K562 (cell line): Measurements from ENCODE around the gene OR2T11. TPM values are rescaled to one million over a fixed set of nuclear protein-coding genes. Genes with fewer than 3 reads are reported as not detected.

Source experiments
- ATAC-seq: fragments of 200-7000 bp; cut with Tn5 transposase; 3 replicates; pipeline ENCODE4 v1.9.1; 2020; ENCODE audit warnings: moderate library complexity
- BruUV-seq: library from RNA; stranded (reverse); fragments of 400-500 nt; replicated peaks from 2 replicates; lab custom pipeline; 2021; lab: Mats Ljungman, UMichigan
- CTCF ChIA-PET: fragments of 300-600 bp; formaldehyde crosslinking; extraction: SDS; loops from one replicate; lab custom pipeline; 2021; ENCODE audit warnings: low intra/inter-chr PET ratio; lab: Yijun Ruan, JAX
- POLR2A ChIA-PET: fragments of 300-600, 350-650 bp; sonication (Branson Sonifier 250); formaldehyde crosslinking; extraction: SDS; loops from one replicate; lab custom pipeline; 2021; ENCODE audit warnings: antibody characterized with exemption, inconsistent platforms; lab: Yijun Ruan, JAX
- DNase-seq, 4 experiments: peaks; one replicate each; pipeline versions ENCODE4 v3.0.0 to v3.0.0-alpha.2; 2011 to 2018; ENCODE audit warnings: low spot score in 3 of 4, mixed read lengths in 3 of 4; ENCODE audit errors: extremely low read depth in 1 of 4
- FAIRE-seq: peaks from 2 replicates; lab custom pipeline; 2011; peaks lifted over from hg19 to GRCh38; lab: Jason Lieb, UNC
- H2AFZ ChIP-seq: 2 replicates; pipeline ENCODE4 v1.6.0; 2011; ENCODE audit warnings: low read depth, low read length, control low read depth, inconsistent platforms
- H3K27ac ChIP-seq: fragments of 200-600 bp; 3 replicates; pipeline ENCODE4 v1.8.0; 2011; ENCODE audit warnings: low read depth, mild to moderate bottlenecking, control low read depth, inconsistent platforms, low read length, moderate library complexity, mixed read lengths; ENCODE audit errors: extremely low read depth
- H3K27me3 ChIP-seq, 2 experiments: fragments of 300-600 bp in 1 of 2; 2 replicates in 1 of 2; 3 replicates in 1 of 2; pipeline versions ENCODE4 v1.6.0 to v1.8.0; 2011; ENCODE audit warnings: inconsistent platforms in 2 of 2, low read length in 2 of 2, mild to moderate bottlenecking in 1 of 2, mixed read lengths in 1 of 2, moderate library complexity in 1 of 2; ENCODE audit not compliant: control insufficient read depth in 2 of 2, insufficient read depth in 2 of 2
- H3K36me3 ChIP-seq: fragments of 300-600 bp; 3 replicates; pipeline ENCODE4 v1.8.0; 2011; ENCODE audit warnings: mild to moderate bottlenecking, low read length, inconsistent platforms; ENCODE audit not compliant: control insufficient read depth, insufficient read depth
- H3K4me1 ChIP-seq, 2 experiments: fragments of 200-600 bp in 1 of 2; replicated peaks in 1 of 2; 2 replicates in 1 of 2; 3 replicates in 1 of 2; pipeline versions ENCODE4 v1.5.1 to v1.8.0; 2011; ENCODE audit warnings: inconsistent platforms in 2 of 2, low read length in 2 of 2, mild to moderate bottlenecking in 1 of 2, mixed read lengths in 1 of 2, moderate library complexity in 1 of 2; ENCODE audit not compliant: control insufficient read depth in 2 of 2, insufficient read depth in 2 of 2
- H3K4me2 ChIP-seq: 2 replicates; pipeline ENCODE4 v1.6.1; 2011; ENCODE audit warnings: low read length, control low read depth, inconsistent platforms, mixed read lengths; ENCODE audit not compliant: insufficient read depth
- H3K4me3 ChIP-seq: fragments of 200-600 bp; sonication (generic), shearing (Covaris generic); 2 replicates; pipeline ENCODE4 v1.5.1; 2016; ENCODE audit warnings: control low read depth, inconsistent platforms
- H3K79me2 ChIP-seq: fragments of 200-600 bp; 3 replicates; pipeline ENCODE4 v1.8.0; 2011; ENCODE audit warnings: low read length, inconsistent platforms; ENCODE audit not compliant: control insufficient read depth, insufficient read depth
- H3K9ac ChIP-seq, 2 experiments: 2 replicates each; pipeline versions ENCODE4 v1.6.0 to v1.6.1; 2011; ENCODE audit warnings: low read depth in 2 of 2, low read length in 2 of 2, control low read depth in 1 of 2, inconsistent platforms in 1 of 2, mild to moderate bottlenecking in 1 of 2, mixed read lengths in 1 of 2; ENCODE audit not compliant: insufficient read depth in 1 of 2
- H3K9me1 ChIP-seq: one replicate; pipeline ENCODE4 v1.6.0; 2011; ENCODE audit warnings: inconsistent platforms, mild to moderate bottlenecking, low read length, moderate library complexity; ENCODE audit not compliant: control insufficient read depth, insufficient read depth
- H3K9me3 ChIP-seq: replicated peaks from 2 replicates; pipeline ENCODE4 v1.5.1; 2011; ENCODE audit warnings: low read depth, low read length, inconsistent platforms; ENCODE audit not compliant: control insufficient read depth, insufficient read depth
- H4K20me1 ChIP-seq: replicated peaks from 2 replicates; pipeline ENCODE4 v1.6.1; 2011; ENCODE audit warnings: low read length, inconsistent platforms, mixed read lengths; ENCODE audit not compliant: control insufficient read depth, insufficient read depth
- ATF1 ChIP-seq, 2 experiments: fragments of 450-650 bp in 1 of 2; IDR thresholded peaks; 2 replicates each; pipeline ENCODE4 v1.6.1; 2016; ENCODE audit warnings: missing compliant biosample characterization in 1 of 2, missing genetic modification characterization in 1 of 2
- CCNT2 ChIP-seq: IDR thresholded peaks from 2 replicates; pipeline ENCODE4 v1.6.1; 2011; ENCODE audit warnings: borderline replicate concordance, low read depth, mild to moderate bottlenecking, moderate library complexity, mixed read lengths, low read length; ENCODE audit not compliant: insufficient read length; ENCODE audit errors: extremely low read depth
- PPARD ChIP-seq: fragments of 250-450 bp; sonication (Bioruptor Pico); IDR thresholded peaks from 2 replicates; pipeline ENCODE4 v1.8.0; 2022; ENCODE audit warnings: inconsistent platforms, mild to moderate bottlenecking, moderate library complexity
- SNAPC5 ChIP-seq: fragments of 250-450 bp; sonication (Bioruptor Pico); IDR thresholded peaks from 2 replicates; pipeline ENCODE4 v1.8.0; 2021; ENCODE audit warnings: moderate library complexity, mild to moderate bottlenecking, inconsistent platforms
- ZFX ChIP-seq: sonication (generic); formaldehyde crosslinking; IDR thresholded peaks from 2 replicates; pipeline ENCODE4 v1.8.0; 2022; ENCODE audit warnings: mild to moderate bottlenecking, missing genetic modification reagents, moderate library complexity
- WGBS: fragments of 100-300 bp; shearing (Covaris generic); methylation state at CpG from one replicate; pipeline ENCODE4 v1.1.6; 2016; ENCODE audit warnings: low coverage, mixed read lengths; ENCODE audit not compliant: insufficient coverage; ENCODE audit errors: missing lambda C conversion rate; 5-methylcytosine and 5-hydroxymethylcytosine counted together
- in situ Hi-C: fragments of 300-500 bp; cut with MboI; formaldehyde crosslinking; loops from 4 replicates; pipeline ENCODE4 v1.15.0; 2018; ENCODE audit warnings: inconsistent platforms, mixed read lengths
- intact Hi-C: fragments of 100-400 bp; cut with micrococcal nuclease; formaldehyde crosslinking; loops from 2 replicates; pipeline ENCODE4 v1.14.2; 2022
- polyA plus RNA-seq, 8 experiments: library from polyadenylated mRNA; depleted of rRNA in 4 of 8; stranded (reverse) in 5 of 8; unstranded in 3 of 8; fragments of >200 nt; fragmentation: Nextera tagmentation in 2 of 8; fragmentation: Illumina TruSeq in 1 of 8; extraction: Ambion mirVana in 2 of 8; extraction: Trizol in 1 of 8; gene quantifications; 2 replicates each; pipeline versions ENCODE4 v1.2.1 to v1.2.3, GENCODE V29; 2011 to 2014; ENCODE audit warnings: inconsistent platforms in 1 of 8, missing spikeins in 1 of 8
- total RNA-seq, 7 experiments: library from RNA; depleted of rRNA in 6 of 7; stranded (reverse); fragments of >200 nt in 6 of 7; fragmentation: Illumina TruSeq in 2 of 7; extraction: Trizol in 2 of 7; gene quantifications; 2 replicates each; pipeline versions ENCODE4 v1.2.1 to v1.2.3, GENCODE V29; 2011 to 2021; ENCODE audit warnings: low replicate concordance in 1 of 7
- TF ChIP-seq, protein P1 (sequence below): fragments of 450-650 bp; IDR thresholded peaks from 2 replicates; pipeline ENCODE4 v1.6.1; 2017; ENCODE audit warnings: antibody characterized with exemption, mild to moderate bottlenecking
- TF ChIP-seq, protein P2 (sequence below): fragments of 250-450 bp; sonication (Bioruptor Pico); IDR thresholded peaks from 2 replicates; pipeline ENCODE4 v1.5.0; 2021
- TF ChIP-seq, protein P3 (sequence below): sonication (generic); formaldehyde crosslinking; IDR thresholded peaks from 2 replicates; pipeline ENCODE4 v1.8.0; 2022; ENCODE audit warnings: missing genetic modification reagents, mild to moderate bottlenecking, borderline replicate concordance

OR2T11 gene
- total and polyA plus RNA-seq, 9 of the 15 experiments (the other 6 are each of a cell fraction or from before 2014, with no cell fraction given), result not detected

DNA sequence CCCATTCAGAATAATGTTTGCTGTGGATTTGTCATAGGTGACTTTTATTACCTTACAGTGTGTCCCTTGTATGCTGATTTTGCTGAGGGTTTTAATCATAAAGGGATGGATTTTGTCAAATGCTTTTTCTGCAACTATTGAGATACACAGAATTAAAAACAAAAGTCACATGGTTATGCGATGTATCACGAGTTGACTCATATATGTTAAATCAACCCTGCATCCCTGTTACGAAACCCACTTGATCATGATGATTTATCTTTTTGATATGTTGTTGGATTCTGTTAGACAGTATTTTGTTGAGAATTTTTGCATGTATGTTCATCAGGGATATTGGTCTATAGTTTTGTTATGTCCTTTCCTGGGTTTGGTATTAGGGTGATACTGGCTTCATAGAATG, 49.6 kb downstream of the OR2T11 start:
- no peaks in the 10 kb centered on the region for H3K4me1 ChIP-seq
- H3K36me3 ChIP-seq, result no peaks in the 10 kb centered on the region
- FAIRE-seq (no peak), DNase-seq (no peak), ATAC-seq (no peak)
- no peaks in the 10 kb centered on the region for H3K9me1 ChIP-seq
- H2AFZ ChIP-seq, result no peak overlapping the region
- no peaks in the 10 kb centered on the region for H3K9me3 ChIP-seq
- BruUV-seq, result no TSS peak
- no peak overlapping the region for H3K27ac ChIP-seq
- H3K27me3 ChIP-seq, result no peaks in the 10 kb centered on the region
- H4K20me1 ChIP-seq, result no peaks in the 10 kb centered on the region
- CTCF ChIA-PET, result no interaction called here
- POLR2A ChIA-PET, result no interaction called here
- intact Hi-C loops, result no loop called here
- H3K79me2 ChIP-seq, result no peaks in the 10 kb centered on the region
- no peak overlapping the region for H3K4me2 ChIP-seq
- in situ Hi-C loops, result no loop called here
- H3K9ac ChIP-seq, result no peak overlapping the region
- no peak overlapping the region for H3K4me3 ChIP-seq
- WGBS, result 8% methylated on average over 2 of the region's 3 CpGs
- TF ChIP-seq ZFX (CRISPR knock-in tag), result no peak
- TF ChIP-seq, protein P1, sequence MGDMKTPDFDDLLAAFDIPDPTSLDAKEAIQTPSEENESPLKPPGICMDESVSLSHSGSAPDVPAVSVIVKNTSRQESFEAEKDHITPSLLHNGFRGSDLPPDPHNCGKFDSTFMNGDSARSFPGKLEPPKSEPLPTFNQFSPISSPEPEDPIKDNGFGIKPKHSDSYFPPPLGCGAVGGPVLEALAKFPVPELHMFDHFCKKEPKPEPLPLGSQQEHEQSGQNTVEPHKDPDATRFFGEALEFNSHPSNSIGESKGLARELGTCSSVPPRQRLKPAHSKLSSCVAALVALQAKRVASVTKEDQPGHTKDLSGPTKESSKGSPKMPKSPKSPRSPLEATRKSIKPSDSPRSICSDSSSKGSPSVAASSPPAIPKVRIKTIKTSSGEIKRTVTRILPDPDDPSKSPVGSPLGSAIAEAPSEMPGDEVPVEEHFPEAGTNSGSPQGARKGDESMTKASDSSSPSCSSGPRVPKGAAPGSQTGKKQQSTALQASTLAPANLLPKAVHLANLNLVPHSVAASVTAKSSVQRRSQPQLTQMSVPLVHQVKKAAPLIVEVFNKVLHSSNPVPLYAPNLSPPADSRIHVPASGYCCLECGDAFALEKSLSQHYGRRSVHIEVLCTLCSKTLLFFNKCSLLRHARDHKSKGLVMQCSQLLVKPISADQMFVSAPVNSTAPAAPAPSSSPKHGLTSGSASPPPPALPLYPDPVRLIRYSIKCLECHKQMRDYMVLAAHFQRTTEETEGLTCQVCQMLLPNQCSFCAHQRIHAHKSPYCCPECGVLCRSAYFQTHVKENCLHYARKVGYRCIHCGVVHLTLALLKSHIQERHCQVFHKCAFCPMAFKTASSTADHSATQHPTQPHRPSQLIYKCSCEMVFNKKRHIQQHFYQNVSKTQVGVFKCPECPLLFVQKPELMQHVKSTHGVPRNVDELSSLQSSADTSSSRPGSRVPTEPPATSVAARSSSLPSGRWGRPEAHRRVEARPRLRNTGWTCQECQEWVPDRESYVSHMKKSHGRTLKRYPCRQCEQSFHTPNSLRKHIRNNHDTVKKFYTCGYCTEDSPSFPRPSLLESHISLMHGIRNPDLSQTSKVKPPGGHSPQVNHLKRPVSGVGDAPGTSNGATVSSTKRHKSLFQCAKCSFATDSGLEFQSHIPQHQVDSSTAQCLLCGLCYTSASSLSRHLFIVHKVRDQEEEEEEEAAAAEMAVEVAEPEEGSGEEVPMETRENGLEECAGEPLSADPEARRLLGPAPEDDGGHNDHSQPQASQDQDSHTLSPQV, result no peak
- TF ChIP-seq PPARD (CRISPR knock-in tag), result no peak
- no peak for TF ChIP-seq CCNT2
- TF ChIP-seq, protein P2, sequence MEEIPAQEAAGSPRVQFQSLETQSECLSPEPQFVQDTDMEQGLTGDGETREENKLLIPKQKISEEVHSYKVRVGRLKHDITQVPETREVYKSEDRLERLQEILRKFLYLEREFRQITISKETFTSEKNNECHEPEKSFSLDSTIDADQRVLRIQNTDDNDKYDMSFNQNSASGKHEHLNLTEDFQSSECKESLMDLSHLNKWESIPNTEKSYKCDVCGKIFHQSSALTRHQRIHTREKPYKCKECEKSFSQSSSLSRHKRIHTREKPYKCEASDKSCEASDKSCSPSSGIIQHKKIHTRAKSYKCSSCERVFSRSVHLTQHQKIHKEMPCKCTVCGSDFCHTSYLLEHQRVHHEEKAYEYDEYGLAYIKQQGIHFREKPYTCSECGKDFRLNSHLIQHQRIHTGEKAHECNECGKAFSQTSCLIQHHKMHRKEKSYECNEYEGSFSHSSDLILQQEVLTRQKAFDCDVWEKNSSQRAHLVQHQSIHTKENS, result no peak
- TF ChIP-seq SNAPC5 (CRISPR knock-in tag), result no peak
- TF ChIP-seq, protein P3, sequence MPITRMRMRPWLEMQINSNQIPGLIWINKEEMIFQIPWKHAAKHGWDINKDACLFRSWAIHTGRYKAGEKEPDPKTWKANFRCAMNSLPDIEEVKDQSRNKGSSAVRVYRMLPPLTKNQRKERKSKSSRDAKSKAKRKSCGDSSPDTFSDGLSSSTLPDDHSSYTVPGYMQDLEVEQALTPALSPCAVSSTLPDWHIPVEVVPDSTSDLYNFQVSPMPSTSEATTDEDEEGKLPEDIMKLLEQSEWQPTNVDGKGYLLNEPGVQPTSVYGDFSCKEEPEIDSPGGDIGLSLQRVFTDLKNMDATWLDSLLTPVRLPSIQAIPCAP (CRISPR knock-in tag), result no peak
- no peak for TF ChIP-seq ATF1 (CRISPR knock-in tag; IDR thresholded peaks at IDR 0.05)
- TF ChIP-seq ATF1 (tag; IDR thresholded peaks at IDR 0.05), result no peak
